B cell (primary cell): ENCODE results near the gene ZMYND8. TPM values are rescaled to one million over a fixed set of nuclear protein-coding genes. Genes with fewer than 3 reads are reported as not detected.

Source experiments
- ATAC-seq: fragments of 200-7000 bp; cut with Tn5 transposase; one replicate; pipeline ENCODE4 v1.10.0; 2021; ENCODE audit warnings: low read depth, mild to moderate bottlenecking, moderate number of reproducible peaks, moderate library complexity
- CTCF ChIA-PET: fragments of 350-600 bp; sonication (Branson Sonifier 250); formaldehyde crosslinking; loops from one replicate; lab custom pipeline; 2021; ENCODE audit warnings: antibody characterized with exemption, inconsistent platforms; lab: Charles Lee
- POLR2A ChIA-PET: fragments of 350-600 bp; sonication (Branson Sonifier 250); formaldehyde crosslinking; loops from one replicate; lab custom pipeline; 2021; ENCODE audit warnings: antibody characterized with exemption; lab: Charles Lee
- DNase-seq: peaks from one replicate; pipeline ENCODE4 v3.0.0; 2013
- H2AFZ ChIP-seq: 2 replicates; pipeline ENCODE4 v1.6.1; 2012; ENCODE audit warnings: mild to moderate bottlenecking, low read depth, low read length; ENCODE audit not compliant: insufficient read depth, poor library complexity, severe bottlenecking
- H3K27ac ChIP-seq, 2 donors: 1 replicate in 1 of 2; 2 replicates in 1 of 2; pipeline ENCODE4 v1.5.1; 2012 to 2013; ENCODE audit warnings: low read length in 2 of 2, mild to moderate bottlenecking in 2 of 2, moderate library complexity in 1 of 2
- H3K27me3 ChIP-seq, 4 experiments: fragments of 200-600 bp in 1 of 4; sonication (generic) in 1 of 4; replicated peaks in 1 of 4; 1 replicate in 2 of 4; 2 replicates in 2 of 4; pipeline versions ENCODE4 v1.6.1 to v1.7.0; 2013 to 2016; ENCODE audit warnings: low read length in 3 of 4, mild to moderate bottlenecking in 2 of 4, mixed read lengths in 1 of 4, moderate library complexity in 1 of 4; ENCODE audit not compliant: insufficient read depth in 4 of 4, control insufficient read depth in 3 of 4; ENCODE audit errors: control extremely low read depth in 1 of 4
- H3K36me3 ChIP-seq, 2 experiments: replicated peaks in 1 of 2; 1 replicate in 1 of 2; 2 replicates in 1 of 2; pipeline versions ENCODE4 v1.6.1 to v1.7.1; 2013; ENCODE audit warnings: low read length in 1 of 2; ENCODE audit not compliant: insufficient read depth in 2 of 2, control insufficient read depth in 1 of 2; ENCODE audit errors: control extremely low read depth in 1 of 2, extremely low read depth in 1 of 2
- H3K4me1 ChIP-seq, 2 donors: fragments of 200-600 bp in 1 of 2; sonication (generic) in 1 of 2; 1 replicate in 1 of 2; 2 replicates in 1 of 2; pipeline versions ENCODE4 v1.5.1 to v1.6.1; 2013 to 2017; ENCODE audit warnings: low read length in 2 of 2; ENCODE audit not compliant: control insufficient read depth in 2 of 2, insufficient read depth in 2 of 2
- H3K4me2 ChIP-seq: replicated peaks from 2 replicates; pipeline ENCODE3; 2012; ENCODE audit warnings: mild to moderate bottlenecking, low read depth, low read length; ENCODE audit not compliant: poor library complexity, severe bottlenecking
- H3K4me3 ChIP-seq, 5 experiments: fragments of 200-600 bp in 1 of 5; sonication (generic) in 1 of 5; 1 replicate in 3 of 5; 2 replicates in 2 of 5; pipeline versions ENCODE4 v1.5.1 to v1.7.0; 2011 to 2016; ENCODE audit warnings: low read length in 4 of 5, mild to moderate bottlenecking in 4 of 5, low read depth in 2 of 5, control low read depth in 1 of 5, moderate library complexity in 1 of 5; ENCODE audit not compliant: insufficient read depth in 1 of 5; ENCODE audit errors: control extremely low read depth in 1 of 5, extremely low read depth in 1 of 5
- H3K79me2 ChIP-seq: fragments of 200-600 bp; sonication (generic); one replicate; pipeline ENCODE4 v1.6.0; 2016; ENCODE audit warnings: low read length; ENCODE audit not compliant: control insufficient read depth, insufficient read depth
- H3K9ac ChIP-seq: fragments of 200-600 bp; sonication (generic); 2 replicates; pipeline ENCODE4 v1.6.1; 2017; ENCODE audit warnings: mild to moderate bottlenecking, low read length, moderate library complexity
- H3K9me3 ChIP-seq, 3 donors: one replicate each; pipeline versions ENCODE4 v1.6.1 to v1.7.1; 2013; ENCODE audit warnings: low read length in 2 of 3; ENCODE audit not compliant: control insufficient read depth in 2 of 3, insufficient read depth in 1 of 3; ENCODE audit errors: control extremely low read depth in 1 of 3
- H4K20me1 ChIP-seq: 2 replicates; pipeline ENCODE4 v1.6.0; 2012; ENCODE audit warnings: mild to moderate bottlenecking, low read length; ENCODE audit not compliant: insufficient read depth, control insufficient read depth, poor library complexity, severe bottlenecking
- H3K27ac Mint-ChIP-seq: one replicate; pipeline ENCODE4 v1.8.0; 2021; ENCODE audit warnings: mixed read lengths
- H3K27me3 Mint-ChIP-seq: one replicate; pipeline ENCODE4 v1.8.0; 2021; ENCODE audit warnings: mixed read lengths
- H3K4me1 Mint-ChIP-seq: one replicate; pipeline ENCODE4 v1.8.0; 2021; ENCODE audit warnings: mixed read lengths
- H3K4me3 Mint-ChIP-seq: one replicate; pipeline ENCODE4 v1.8.0; 2021; ENCODE audit warnings: mixed read lengths
- H3K9me3 Mint-ChIP-seq: one replicate; pipeline ENCODE4 v1.8.0; 2022; ENCODE audit warnings: mixed read lengths; ENCODE audit not compliant: insufficient read depth
- CTCF ChIP-seq: fragments of 200-600 bp; IDR thresholded peaks from one replicate; pipeline ENCODE4 v1.8.0; 2022; ENCODE audit warnings: antibody characterized with exemption, mild to moderate bottlenecking
- EZH2 ChIP-seq: IDR thresholded peaks from 2 replicates; pipeline ENCODE4 v1.6.1; 2012; ENCODE audit warnings: borderline replicate concordance, low read depth, mild to moderate bottlenecking, moderate library complexity, low read length; ENCODE audit not compliant: insufficient read depth, poor library complexity, severe bottlenecking
- WGBS: methylation state at CpG from one replicate; pipeline ENCODE4 v1.1.5; 2013; ENCODE audit warnings: missing lambda C conversion rate; ENCODE audit not compliant: insufficient coverage; 5-methylcytosine and 5-hydroxymethylcytosine counted together
- intact Hi-C: fragments of 100-400 bp; cut with micrococcal nuclease; formaldehyde crosslinking; loops from one replicate; pipeline ENCODE4 v1.10.0; 2022
- polyA plus RNA-seq: library from polyadenylated mRNA; depleted of rRNA; stranded (reverse); fragments of >200 nt; gene quantifications from 2 replicates; pipeline ENCODE4 v1.2.3, GENCODE V29; 2012
- total RNA-seq, 2 donors: library from RNA; stranded (reverse); fragments of 120-200 nt in 1 of 2; gene quantifications; 1 replicate in 1 of 2; 2 replicates in 1 of 2; pipeline versions ENCODE4 v1.2.3 to v1.2.4, GENCODE V29; 2013 to 2022

The ZMYND8 gene
- total and polyA plus RNA-seq, 2 donors (not counting 1 experiment from before 2014, with no cell fraction given): 20.3 to 67.2 TPM

- H3K4me3 Mint-ChIP-seq: no peak overlapping the region
- no peaks in the 10 kb centered on the region for H3K9me3 Mint-ChIP-seq
- H3K27ac ChIP-seq: no peak overlapping the region
- H3K4me1 ChIP-seq: peaks cover 3 to 6% of the 10 kb centered on the region in 2 donors
- H3K4me2 ChIP-seq: no peak overlapping the region
- no peaks in the 10 kb centered on the region for H3K79me2 ChIP-seq
- no peak overlapping the region for H3K9ac ChIP-seq
- ChIA-PET CTCF (interaction anchor here (1.0 kb wide), 1 partner anchor 72 kb away, joined by 3 read pairs; no protein-coding TSS in a partner anchor), POLR2A (no interaction called here)
- no peaks in the 10 kb centered on the region for H3K9me3 ChIP-seq
- no peaks in the 10 kb centered on the region for H3K27me3 ChIP-seq
- DNase-seq (no peak), ATAC-seq (no peak)
- TF ChIP-seq CTCF (no peak), EZH2 (no peak)
- intact Hi-C loops: no loop called here
- no peaks in the 10 kb centered on the region for H3K27me3 Mint-ChIP-seq
- peaks cover 10% of the 10 kb centered on the region for H3K4me1 Mint-ChIP-seq
- no peak overlapping the region for H3K4me3 ChIP-seq
- 96% methylated on average over 8 of the region's 9 CpGs for WGBS
- H4K20me1 ChIP-seq: no peaks in the 10 kb centered on the region
- no peaks in the 10 kb centered on the region for H3K36me3 ChIP-seq
- no peak overlapping the region for H2AFZ ChIP-seq
- H3K27ac Mint-ChIP-seq: no peak overlapping the region
Observed at GRCh38 chr20:47201074-47201730, 155.3 kb downstream of the ZMYND8 start.

DNA sequence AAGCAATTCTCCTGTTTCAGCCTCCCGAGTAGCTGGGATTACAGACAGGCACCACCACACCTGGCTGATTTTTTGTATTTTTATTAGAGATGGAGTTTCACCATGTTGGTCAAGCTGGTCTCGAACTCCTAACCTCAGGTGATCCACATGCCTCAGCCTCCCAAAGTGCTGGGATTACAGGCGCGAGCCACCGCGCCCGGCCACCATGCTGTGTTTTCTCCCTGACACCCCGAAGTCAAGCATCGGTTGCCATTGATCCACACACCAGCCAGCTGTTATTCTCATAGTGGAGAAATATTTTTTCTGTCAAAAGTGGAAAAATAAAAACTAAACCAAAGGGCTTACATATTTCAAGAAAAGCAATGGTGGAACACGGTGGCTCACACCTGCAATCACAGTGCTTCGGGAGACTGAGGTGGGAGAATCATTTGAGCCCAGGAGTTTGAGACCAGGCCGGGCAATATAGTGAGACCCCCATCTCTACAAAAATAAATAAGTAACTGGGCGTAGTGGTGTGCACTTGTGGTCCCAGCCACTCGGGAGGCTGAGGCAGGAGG is 157.4 kb downstream of the ZMYND8 start:
- Histone ChIP-seq H3K4me1 (peaks cover 3 to 7% of the 10 kb centered on the region in 2 donors), H3K36me3 (no peaks in the 10 kb centered on the region), H4K20me1 (no peaks in the 10 kb centered on the region), H2AFZ (no peak overlapping the region), H3K4me2 (no peak overlapping the region), H3K27ac (no peak overlapping the region), H3K9ac (no peak overlapping the region), H3K9me3 (no peaks in the 10 kb centered on the region), H3K79me2 (no peaks in the 10 kb centered on the region), H3K27me3 (no peaks in the 10 kb centered on the region), H3K4me3 (no peak overlapping the region)
- no peaks in the 10 kb centered on the region for H3K9me3 Mint-ChIP-seq
- intact Hi-C loops: loop anchor here (5.0 to 10.0 kb wide), 2 partner anchors 306 to 463 kb away; partner anchors contain the start of gene NCOA3
- POLR2A ChIA-PET: no interaction called here
- no peak for DNase-seq
- H3K4me1 Mint-ChIP-seq: peaks cover 5% of the 10 kb centered on the region
- CTCF ChIA-PET: interaction anchor here (0.7 to 2.0 kb wide), 7 partner anchors 12 to 1421 kb away, joined by 3 to 9 read pairs (median 3); no protein-coding TSS in a partner anchor
- WGBS: 100% methylated on average over 1 of the region's 14 CpGs
- TF ChIP-seq CTCF (no peak), EZH2 (no peak)
- H3K27ac Mint-ChIP-seq: no peak overlapping the region
- no peaks in the 10 kb centered on the region for H3K27me3 Mint-ChIP-seq
- H3K4me3 Mint-ChIP-seq: no peak overlapping the region
- ATAC-seq: no peak
